A673 (cell line): ENCODE results near the gene COL13A1.

ENCODE experiments used
- EZH2 ChIP-seq: fragments of 200-600 bp; sonication (generic); IDR thresholded peaks from 2 replicates; pipeline ENCODE4 v1.6.1; 2017; ENCODE audit warnings: borderline replicate concordance, low read depth, mild to moderate bottlenecking, mixed read lengths, antibody characterized with exemption, low read length; ENCODE audit not compliant: poor library complexity, severe bottlenecking
- TF ChIP-seq, protein P1 (sequence below): fragments of 300-800, 200-600 bp; sonication (generic); conservative IDR thresholded peaks from 2 replicates; pipeline ENCODE4 v1.5.1; 2017; ENCODE audit warnings: low read depth, mild to moderate bottlenecking, antibody characterized with exemption, low read length, moderate library complexity, mixed read lengths

DNA sequence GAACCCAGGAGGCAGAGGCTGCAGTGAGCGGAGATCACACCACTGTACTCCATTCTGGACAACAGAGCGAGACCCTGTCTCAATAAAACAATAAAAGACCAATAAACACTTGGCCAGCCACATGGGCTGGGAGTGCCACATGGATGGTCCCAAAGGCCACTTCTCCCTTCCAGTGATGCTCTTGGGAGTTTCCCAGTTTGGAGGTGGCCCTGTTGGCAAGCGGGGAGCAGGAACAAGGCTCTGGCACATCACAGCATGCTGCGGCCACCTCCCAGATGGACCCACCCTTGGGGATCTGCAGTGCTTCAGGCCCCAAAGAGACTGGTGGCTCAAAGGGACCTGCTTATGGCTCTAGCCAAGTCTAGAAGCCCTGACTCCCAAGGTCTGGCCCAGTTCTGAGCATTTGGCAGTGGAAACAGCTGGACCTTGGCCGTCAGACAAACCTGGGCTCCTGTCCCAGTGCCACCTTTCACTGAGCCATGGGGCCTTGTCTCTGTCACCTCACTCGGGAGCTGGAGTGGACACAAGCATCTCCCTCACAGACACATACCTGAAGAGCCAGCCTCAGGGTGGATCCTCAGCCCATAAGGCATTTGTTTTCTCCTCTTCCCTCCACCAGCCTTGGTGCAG lies 91.7 kb downstream of the COL13A1 start:
- no peak for TF ChIP-seq EZH2
- TF ChIP-seq, protein P1, sequence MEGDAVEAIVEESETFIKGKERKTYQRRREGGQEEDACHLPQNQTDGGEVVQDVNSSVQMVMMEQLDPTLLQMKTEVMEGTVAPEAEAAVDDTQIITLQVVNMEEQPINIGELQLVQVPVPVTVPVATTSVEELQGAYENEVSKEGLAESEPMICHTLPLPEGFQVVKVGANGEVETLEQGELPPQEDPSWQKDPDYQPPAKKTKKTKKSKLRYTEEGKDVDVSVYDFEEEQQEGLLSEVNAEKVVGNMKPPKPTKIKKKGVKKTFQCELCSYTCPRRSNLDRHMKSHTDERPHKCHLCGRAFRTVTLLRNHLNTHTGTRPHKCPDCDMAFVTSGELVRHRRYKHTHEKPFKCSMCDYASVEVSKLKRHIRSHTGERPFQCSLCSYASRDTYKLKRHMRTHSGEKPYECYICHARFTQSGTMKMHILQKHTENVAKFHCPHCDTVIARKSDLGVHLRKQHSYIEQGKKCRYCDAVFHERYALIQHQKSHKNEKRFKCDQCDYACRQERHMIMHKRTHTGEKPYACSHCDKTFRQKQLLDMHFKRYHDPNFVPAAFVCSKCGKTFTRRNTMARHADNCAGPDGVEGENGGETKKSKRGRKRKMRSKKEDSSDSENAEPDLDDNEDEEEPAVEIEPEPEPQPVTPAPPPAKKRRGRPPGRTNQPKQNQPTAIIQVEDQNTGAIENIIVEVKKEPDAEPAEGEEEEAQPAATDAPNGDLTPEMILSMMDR, result no peak
